Esophagus (tissue), 2 donors: ENCODE data around the gene NFIA. TPM values are rescaled to one million over a fixed set of nuclear protein-coding genes. Genes with fewer than 3 reads are reported as not detected.
A peak's percentile ranks its signal among the peaks of the same experiment; 100 is the strongest.

Experiments
- H3K27ac ChIP-seq, 2 donors: one replicate each; pipeline ENCODE4 v1.5.1; 2013; ENCODE audit warnings: low read depth in 2 of 2, mild to moderate bottlenecking in 2 of 2, inconsistent platforms in 1 of 2, low read length in 1 of 2, moderate library complexity in 1 of 2
- H3K27me3 ChIP-seq, 2 donors: one replicate each; pipeline ENCODE4 v1.6.1; 2013; ENCODE audit warnings: low read length in 2 of 2, control low read depth in 1 of 2, mild to moderate bottlenecking in 1 of 2; ENCODE audit not compliant: insufficient read depth in 2 of 2, control insufficient read depth in 1 of 2
- H3K36me3 ChIP-seq, 2 donors: one replicate each; pipeline ENCODE4 v1.6.1; 2013; ENCODE audit warnings: low read length in 1 of 2; ENCODE audit not compliant: control insufficient read depth in 2 of 2, insufficient read depth in 2 of 2
- H3K4me1 ChIP-seq, 2 donors: one replicate each; pipeline ENCODE4 v1.6.1; 2013; ENCODE audit warnings: low read length in 1 of 2; ENCODE audit not compliant: control insufficient read depth in 2 of 2, insufficient read depth in 2 of 2
- H3K4me3 ChIP-seq, 2 donors: one replicate each; pipeline ENCODE4 v1.5.1; 2013; ENCODE audit warnings: low read length in 2 of 2, mild to moderate bottlenecking in 2 of 2, low read depth in 1 of 2, moderate library complexity in 1 of 2
- H3K9me3 ChIP-seq, 2 donors: one replicate each; pipeline ENCODE4 v1.6.1; 2013; ENCODE audit warnings: mild to moderate bottlenecking in 2 of 2, low read depth in 1 of 2, low read length in 1 of 2, moderate library complexity in 1 of 2; ENCODE audit not compliant: control insufficient read depth in 2 of 2, insufficient read depth in 1 of 2
- WGBS, 2 donors: extraction: QIAGEN DNeasy Blood & Tissue Kit; methylation state at CpG; one replicate each; pipeline ENCODE4 v1.1.7; 2013; 5-methylcytosine and 5-hydroxymethylcytosine counted together
- polyA plus RNA-seq, 2 donors: library from polyadenylated mRNA; stranded (reverse); fragments of 200-250 nt; gene quantifications; one replicate each; pipeline ENCODE4 v1.2.3, GENCODE V29; 2013
- donor health status: healthy with polysubstance abuse.
- donor health status: Bipolar disorder and iron deficiency.

Gene NFIA
- polyA plus RNA-seq, 2 donors, result 9.0 to 11.0 TPM

DNA sequence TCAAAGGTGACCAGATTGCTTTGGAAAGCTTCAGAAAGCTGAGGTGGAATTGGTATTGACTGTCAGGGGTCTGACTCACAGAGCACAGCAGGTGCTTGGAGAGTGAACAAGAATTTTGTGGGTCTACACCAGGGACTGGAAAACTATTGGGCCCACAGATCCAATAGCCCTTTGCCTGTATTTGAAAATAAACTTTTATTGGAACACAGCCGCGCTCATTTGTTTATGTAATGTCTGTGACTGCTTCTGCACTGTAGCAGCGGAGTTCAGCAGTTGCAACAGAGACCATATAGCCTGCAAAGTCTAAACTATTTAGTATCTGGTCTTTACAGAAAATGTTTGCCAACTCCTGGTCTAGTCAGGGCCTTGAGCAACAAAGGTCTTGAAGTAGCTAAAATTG, 315.6 kb downstream of the NFIA start:
- WGBS, 2 donors, result 74 to 79% methylated on average over 3 of the region's 3 CpGs
- Histone ChIP-seq H3K27me3 (no peaks in the 10 kb centered on the region), H3K4me1 (peaks cover 0 to 2% of the 10 kb centered on the region in 2 donors), H3K27ac (no peak overlapping the region), H3K4me3 (no peak overlapping the region), H3K36me3 (no peaks in the 10 kb centered on the region), H3K9me3 (no peaks in the 10 kb centered on the region)

DNA sequence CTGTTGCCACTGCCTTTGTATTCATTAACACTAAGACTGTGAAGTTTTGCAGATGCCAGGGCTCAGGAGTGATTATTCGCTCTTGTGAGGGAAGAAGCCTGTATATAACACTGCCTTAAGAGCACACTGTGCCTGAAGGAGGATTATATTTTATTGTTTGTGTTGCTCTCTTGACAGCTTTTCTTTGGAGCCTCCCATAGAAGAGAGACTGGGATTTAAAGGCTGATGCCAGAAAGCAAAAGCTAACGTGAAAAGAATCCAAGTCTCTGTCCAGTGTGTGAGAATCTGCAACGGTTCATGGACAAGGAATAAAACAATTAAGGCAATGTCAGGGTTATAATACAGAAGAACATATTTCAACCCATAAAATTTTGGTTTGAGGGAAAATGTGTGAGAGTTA, 316.8 kb downstream of the NFIA start:
- 31 to 47% methylated on average over 3 of the region's 3 CpGs for WGBS, 2 donors
- Histone ChIP-seq H3K4me1 (peaks cover 0 to 2% of the 10 kb centered on the region in 2 donors), H3K27me3 (no peaks in the 10 kb centered on the region), H3K4me3 (no peak overlapping the region), H3K36me3 (no peaks in the 10 kb centered on the region), H3K27ac (no peak overlapping the region), H3K9me3 (no peaks in the 10 kb centered on the region)

- Histone ChIP-seq H3K27ac (no peak overlapping the region), H3K4me1 (peaks cover 0 to 2% of the 10 kb centered on the region in 2 donors), H3K36me3 (no peaks in the 10 kb centered on the region), H3K27me3 (no peaks in the 10 kb centered on the region), H3K4me3 (no peak overlapping the region), H3K9me3 (no peaks in the 10 kb centered on the region)
- 50 to 58% methylated on average over 5 of the region's 5 CpGs for WGBS, 2 donors
Observed at GRCh38 chr1:61400131-61400770, 317.9 kb downstream of the NFIA start.

DNA sequence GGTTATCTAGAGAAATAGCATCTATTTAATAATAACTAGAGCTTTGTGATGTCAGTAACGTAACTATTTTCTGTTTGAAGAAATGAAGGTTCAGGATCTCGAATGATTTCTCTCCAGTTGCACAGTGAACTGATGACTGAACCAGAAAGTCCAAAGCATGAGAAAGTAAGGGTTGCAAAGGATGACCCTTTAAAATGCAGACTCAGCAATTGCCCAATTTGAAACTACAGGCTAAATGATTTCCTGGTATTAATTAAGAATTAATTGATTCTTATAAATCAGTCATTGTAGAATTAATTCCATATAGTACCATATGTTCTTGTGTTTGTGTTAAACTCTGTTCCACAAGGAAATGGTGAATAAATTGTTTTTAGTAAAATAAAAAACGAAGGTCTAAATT, 318.6 kb downstream of the NFIA start:
- WGBS, 2 donors, result 88 to 89% methylated on average over 3 of the region's 3 CpGs
- Histone ChIP-seq H3K9me3 (no peaks in the 10 kb centered on the region), H3K4me3 (no peak overlapping the region), H3K27ac (no peak overlapping the region), H3K36me3 (no peaks in the 10 kb centered on the region), H3K4me1 (peaks cover 0 to 2% of the 10 kb centered on the region in 2 donors), H3K27me3 (no peaks in the 10 kb centered on the region)

DNA sequence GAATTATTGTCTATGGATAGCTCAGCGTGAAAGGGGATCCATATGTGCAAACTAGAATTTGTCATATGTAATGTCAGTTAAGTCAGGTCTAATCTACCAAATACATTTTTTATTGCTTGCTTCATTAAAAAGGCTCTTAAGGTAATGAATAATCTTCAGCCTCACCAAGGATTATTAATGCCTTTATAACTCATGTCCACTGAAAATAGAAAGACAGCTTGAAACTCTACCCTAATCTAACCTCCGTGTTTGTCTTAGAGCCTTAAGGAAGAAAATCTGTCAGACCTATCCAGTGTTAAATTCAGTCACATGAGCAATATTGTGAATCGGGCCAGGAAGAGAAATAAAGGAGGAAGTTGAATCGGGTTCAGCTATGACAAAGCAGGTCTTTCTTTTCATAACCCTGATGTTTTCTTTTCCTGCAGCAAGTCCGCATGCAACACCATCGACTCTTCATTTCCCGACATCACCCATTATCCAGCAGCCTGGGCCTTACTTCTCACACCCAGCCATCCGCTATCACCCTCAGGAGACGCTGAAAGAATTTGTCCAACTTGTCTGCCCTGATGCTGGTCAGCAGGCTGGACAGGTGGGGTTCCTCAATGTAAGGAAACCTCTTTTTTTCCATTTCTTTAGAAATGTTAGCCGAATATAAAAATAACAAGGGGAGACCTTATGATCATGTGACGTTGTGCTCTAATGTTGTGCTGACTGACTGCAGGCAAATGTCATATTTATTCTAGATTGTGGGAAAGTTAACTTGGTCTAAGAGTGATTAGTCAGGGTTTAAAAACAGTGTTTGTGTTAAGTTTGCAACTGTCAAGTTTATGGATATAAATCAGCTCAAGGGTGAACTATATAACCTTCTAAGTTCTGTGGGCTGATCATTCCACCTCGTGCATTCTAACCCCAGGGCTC, 321.6 kb downstream of the NFIA start:
- Histone ChIP-seq H3K4me3 (no peak overlapping the region), H3K27me3 (no peaks in the 10 kb centered on the region), H3K36me3 (peaks cover 0 to 9% of the 10 kb centered on the region in 2 donors), H3K9me3 (no peaks in the 10 kb centered on the region), H3K4me1 (peaks cover 0 to 2% of the 10 kb centered on the region in 2 donors), H3K27ac (peak overlapping the region; percentile 45 to 73)
- WGBS, 2 donors, result 43 to 49% methylated on average over 12 of the region's 12 CpGs

- WGBS, 2 donors, result 75 to 83% methylated on average over 4 of the region's 4 CpGs
- H3K27ac ChIP-seq, result no peak overlapping the region
- no peaks in the 10 kb centered on the region for H3K9me3 ChIP-seq
- H3K4me3 ChIP-seq, result no peak overlapping the region
- peaks cover 0 to 2% of the 10 kb centered on the region in 2 donors for H3K4me1 ChIP-seq
- H3K27me3 ChIP-seq, result no peaks in the 10 kb centered on the region
- peaks cover 0 to 10% of the 10 kb centered on the region in 2 donors for H3K36me3 ChIP-seq
Observed at GRCh38 chr1:61404597-61405376, 322.4 kb downstream of the NFIA start.

DNA sequence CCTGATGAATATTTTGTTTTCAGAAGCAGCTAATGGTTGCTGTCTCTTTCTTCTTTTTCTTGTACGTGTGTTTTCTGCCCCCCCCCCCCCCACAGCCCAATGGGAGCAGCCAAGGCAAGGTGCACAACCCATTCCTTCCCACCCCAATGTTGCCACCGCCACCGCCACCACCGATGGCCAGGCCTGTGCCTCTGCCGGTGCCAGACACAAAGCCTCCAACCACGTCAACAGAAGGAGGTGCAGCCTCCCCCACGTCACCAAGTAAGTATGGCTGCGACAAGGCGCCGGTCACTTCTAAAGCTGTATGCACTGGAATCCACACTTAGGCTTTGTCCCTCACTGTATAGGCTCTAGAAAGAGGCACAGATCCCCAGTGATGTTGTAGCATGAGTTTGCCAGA, 324.1 kb downstream of the NFIA start:
- Histone ChIP-seq H3K36me3 (peaks cover 3 to 10% of the 10 kb centered on the region in 2 donors), H3K9me3 (no peaks in the 10 kb centered on the region), H3K27me3 (no peaks in the 10 kb centered on the region), H3K27ac (no peak overlapping the region), H3K4me1 (peaks cover 0 to 2% of the 10 kb centered on the region in 2 donors), H3K4me3 (no peak overlapping the region)
- 97 to 98% methylated on average over 9 to 10 of the region's 10 CpGs for WGBS, 2 donors

DNA sequence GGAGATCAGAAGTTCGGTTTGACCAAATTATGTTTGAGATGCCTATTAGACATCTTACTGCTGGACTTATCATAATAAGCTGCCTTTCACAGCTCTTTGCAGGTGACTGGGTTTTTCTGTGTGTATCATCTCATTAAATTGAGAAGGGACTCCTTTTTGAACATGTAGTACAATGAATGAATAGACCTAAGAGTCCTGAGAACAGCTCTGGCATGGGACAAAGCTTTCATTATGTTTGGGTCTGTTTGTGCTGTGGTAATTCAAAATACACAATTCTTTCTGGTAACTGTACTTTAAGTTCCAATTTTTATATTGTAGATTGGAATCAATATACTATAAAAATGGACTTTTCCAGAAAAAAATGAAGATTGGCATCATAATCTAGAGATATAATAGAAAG, 330.2 kb downstream of the NFIA start:
- WGBS, 2 donors, result 86 to 95% methylated on average over 1 of the region's 1 CpG
- no peaks in the 10 kb centered on the region for H3K9me3 ChIP-seq
- peaks cover 3% of the 10 kb centered on the region in 2 donors for H3K36me3 ChIP-seq
- no peak overlapping the region for H3K27ac ChIP-seq
- no peak overlapping the region for H3K4me3 ChIP-seq
- H3K4me1 ChIP-seq, result no peaks in the 10 kb centered on the region
- H3K27me3 ChIP-seq, result no peaks in the 10 kb centered on the region

DNA sequence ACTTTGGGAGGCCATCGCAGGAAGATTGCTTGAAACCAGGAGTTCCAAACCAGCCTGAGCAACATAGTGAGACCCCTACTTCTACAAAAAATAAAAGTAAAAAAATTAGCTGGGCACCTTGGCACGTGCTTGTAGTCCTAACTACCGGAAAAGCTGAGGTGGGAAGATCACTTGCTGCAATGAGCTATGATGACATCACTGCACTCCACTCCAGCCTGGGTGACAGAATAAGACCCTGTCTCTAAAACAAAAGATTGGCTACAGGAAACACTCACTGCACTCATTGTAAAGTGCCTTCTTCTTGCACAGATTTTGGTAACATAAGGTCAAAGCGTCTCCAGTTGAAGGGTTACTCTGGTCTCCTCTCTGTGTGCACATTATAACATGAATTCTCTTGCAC, 336.8 kb downstream of the NFIA start:
- WGBS, 2 donors, result 80 to 85% methylated on average over 4 of the region's 4 CpGs
- no peaks in the 10 kb centered on the region for H3K27me3 ChIP-seq
- no peaks in the 10 kb centered on the region for H3K36me3 ChIP-seq
- no peak overlapping the region for H3K27ac ChIP-seq
- no peak overlapping the region for H3K4me3 ChIP-seq
- H3K4me1 ChIP-seq, result no peaks in the 10 kb centered on the region
- H3K9me3 ChIP-seq, result no peaks in the 10 kb centered on the region
